ENCODE data around the gene KRT5. TPM values are rescaled to one million over a fixed set of nuclear protein-coding genes. Genes with fewer than 3 reads are reported as not detected.

KRT5 gene
- total and polyA plus RNA-seq, 10 of the 15 experiments (the other 5 are each of a cell fraction or from before 2014, with no cell fraction given): 1.6 TPM; not detected in 9

DNA sequence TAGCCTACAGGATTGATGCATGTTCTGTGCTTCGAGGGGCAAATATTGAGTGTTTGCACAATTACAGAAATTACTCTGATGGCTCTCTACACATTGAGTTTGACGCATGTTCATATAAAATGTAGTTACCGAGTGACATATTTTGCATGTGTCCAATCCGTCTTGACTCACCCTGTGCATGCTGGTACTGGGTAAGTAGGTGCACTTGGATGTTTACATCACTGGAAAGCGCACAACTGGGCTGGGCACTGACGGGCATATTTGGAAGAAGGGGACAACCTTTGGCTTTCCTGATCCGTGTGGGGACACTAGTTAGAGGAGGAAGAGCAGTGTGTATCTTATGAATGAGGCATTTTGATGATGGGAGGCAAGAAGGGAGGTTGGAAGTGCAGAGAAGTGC is 22.2 kb downstream of the KRT5 start (continued):
- no peak for TF ChIP-seq CBFB (IDR thresholded peaks at IDR 0.05; ENCODE audit: low read depth)
- TF ChIP-seq RUNX3 (IDR thresholded peaks at IDR 0.05; ENCODE audit: low read length): no peak
- TF ChIP-seq E2F8 (IDR thresholded peaks at IDR 0.05; ENCODE audit: low read depth, partially characterized antibody): no peak
- TF ChIP-seq GATAD2B (conservative IDR thresholded peaks at IDR 0.05; ENCODE audit: low read depth): no peak
- no peak for TF ChIP-seq CUX1 (IDR thresholded peaks at IDR 0.05; ENCODE audit: insufficient replicate concordance, low read depth, low read length)
- TF ChIP-seq MEF2B (IDR thresholded peaks at IDR 0.05; ENCODE audit: partially characterized antibody, poor library complexity, severe bottlenecking): no peak
- TF ChIP-seq ATF7 (IDR thresholded peaks at IDR 0.05; ENCODE audit: low read depth): no peak
- no peak for TF ChIP-seq SREBF2 (IDR thresholded peaks at IDR 0.05; ENCODE audit: low read length)

Data from GM12878 (cell line).